Measurements from ENCODE around the gene TMEM63A.

Gene TMEM63A

GRCh38 chr1:225855503-225856300, 26.5 kb downstream of the TMEM63A start:
- ChIA-PET CTCF (interaction anchor here (1.2 kb wide), 1 partner anchor 43 kb away, joined by 3 read pairs; no protein-coding TSS in a partner anchor), POLR2A (interaction anchor here (1.0 kb wide), 1 partner anchor 78 kb away, joined by 3 read pairs; no protein-coding TSS in a partner anchor)
- DNase-seq (ENCODE audit: extremely low spot score): no peak
- TF ChIP-seq L3MBTL2 (conservative IDR thresholded peaks at IDR 0.05) (no peak), ARNT (IDR thresholded peaks at IDR 0.05) (no peak), FOXK2 (IDR thresholded peaks at IDR 0.05) (no peak), SUZ12 (IDR thresholded peaks at IDR 0.05) (no peak), PKNOX1 (IDR thresholded peaks at IDR 0.05) (no peak), TARDBP (IDR thresholded peaks at IDR 0.05) (no peak), FOXA1 (IDR thresholded peaks at IDR 0.05) (no peak), LEF1 (IDR thresholded peaks at IDR 0.05; ENCODE audit: borderline replicate concordance) (no peak), BHLHE40 (IDR thresholded peaks at IDR 0.05; ENCODE audit: borderline replicate concordance) (no peak), ZNF384 (IDR thresholded peaks at IDR 0.05) (no peak)

GRCh38 chr1:225853441-225853840, 28.7 kb downstream of the TMEM63A start:
- POLR2A ChIA-PET: no interaction called here
- DNase-seq (ENCODE audit: extremely low spot score): no peak
- no peak for TF ChIP-seq HDGF (IDR thresholded peaks at IDR 0.05; ENCODE audit: borderline replicate concordance)
- no peak for TF ChIP-seq FOXK2 (IDR thresholded peaks at IDR 0.05)
- no peak for TF ChIP-seq SP1 (IDR thresholded peaks at IDR 0.05)
- no peak for TF ChIP-seq ARNT (IDR thresholded peaks at IDR 0.05)
- no peak for TF ChIP-seq SUZ12 (IDR thresholded peaks at IDR 0.05)
- no peak for TF ChIP-seq TARDBP (IDR thresholded peaks at IDR 0.05)
- TF ChIP-seq PKNOX1 (IDR thresholded peaks at IDR 0.05): no peak
- TF ChIP-seq BHLHE40 (IDR thresholded peaks at IDR 0.05; ENCODE audit: borderline replicate concordance): no peak
- no peak for TF ChIP-seq ELF4 (IDR thresholded peaks at IDR 0.05)
- TF ChIP-seq FOXA1 (IDR thresholded peaks at IDR 0.05): no peak
- CTCF ChIA-PET: interaction anchor here (0.6 kb wide), 1 partner anchor 120 kb away, joined by 3 read pairs; no protein-coding TSS in a partner anchor

GRCh38 chr1:225852413-225853124, 29.6 kb downstream of the TMEM63A start:
- POLR2A ChIA-PET: interaction anchor here (1.0 to 1.3 kb wide), 2 partner anchors 30 to 75 kb away, joined by 3 read pairs; partner anchors contain the start of genes SRP9 and TMEM63A
- no peak for DNase-seq (ENCODE audit: extremely low spot score)
- TF ChIP-seq BHLHE40 (IDR thresholded peaks at IDR 0.05; ENCODE audit: borderline replicate concordance) (no peak), FOXA1 (IDR thresholded peaks at IDR 0.05) (no peak), HDGF (IDR thresholded peaks at IDR 0.05; ENCODE audit: borderline replicate concordance) (no peak), L3MBTL2 (conservative IDR thresholded peaks at IDR 0.05) (no peak), PKNOX1 (IDR thresholded peaks at IDR 0.05) (no peak), LEF1 (IDR thresholded peaks at IDR 0.05; ENCODE audit: borderline replicate concordance) (no peak), FOXK2 (IDR thresholded peaks at IDR 0.05) (no peak), FOXM1 (IDR thresholded peaks at IDR 0.05; ENCODE audit: borderline replicate concordance) (no peak), SP1 (IDR thresholded peaks at IDR 0.05) (no peak), CTBP1 (IDR thresholded peaks at IDR 0.05; ENCODE audit: borderline replicate concordance) (no peak), SUZ12 (IDR thresholded peaks at IDR 0.05) (no peak), ZNF384 (IDR thresholded peaks at IDR 0.05) (no peak), ARNT (IDR thresholded peaks at IDR 0.05) (no peak)
- CTCF ChIA-PET: no interaction called here

- ChIA-PET POLR2A (interaction anchor here (1.0 to 1.3 kb wide), 2 partner anchors 31 to 74 kb away, joined by 3 read pairs; partner anchors contain the start of genes SRP9 and TMEM63A), CTCF (no interaction called here)
- no peak for DNase-seq (ENCODE audit: extremely low spot score)
- no peak for TF ChIP-seq FOXM1 (IDR thresholded peaks at IDR 0.05; ENCODE audit: borderline replicate concordance)
- TF ChIP-seq ELF4 (IDR thresholded peaks at IDR 0.05): no peak
- no peak for TF ChIP-seq SP1 (IDR thresholded peaks at IDR 0.05)
- no peak for TF ChIP-seq FOXK2 (IDR thresholded peaks at IDR 0.05)
- no peak for TF ChIP-seq LEF1 (IDR thresholded peaks at IDR 0.05; ENCODE audit: borderline replicate concordance)
- TF ChIP-seq PKNOX1 (IDR thresholded peaks at IDR 0.05): no peak
- TF ChIP-seq HDGF (IDR thresholded peaks at IDR 0.05; ENCODE audit: borderline replicate concordance): no peak
- TF ChIP-seq NFRKB (IDR thresholded peaks at IDR 0.05): no peak
- TF ChIP-seq L3MBTL2 (conservative IDR thresholded peaks at IDR 0.05): no peak
- TF ChIP-seq FOXA1 (IDR thresholded peaks at IDR 0.05): no peak
- TF ChIP-seq TARDBP (IDR thresholded peaks at IDR 0.05): no peak
These were observed 30.4 kb downstream of the TMEM63A start for GRCh38 chr1:225851805-225852204.

- POLR2A ChIA-PET: interaction anchor here (1.3 kb wide), 1 partner anchor 74 kb away, joined by 3 read pairs; the partner anchor contains the start of gene PYCR2
- CTCF ChIA-PET: interaction anchor here (0.7 kb wide), 1 partner anchor 111 kb away, joined by 3 read pairs; no protein-coding TSS in a partner anchor
- DNase-seq (ENCODE audit: extremely low spot score): no peak
- TF ChIP-seq HDGF (IDR thresholded peaks at IDR 0.05; ENCODE audit: borderline replicate concordance): no peak
- no peak for TF ChIP-seq ARNT (IDR thresholded peaks at IDR 0.05)
- TF ChIP-seq PKNOX1 (IDR thresholded peaks at IDR 0.05): no peak
- no peak for TF ChIP-seq SUZ12 (IDR thresholded peaks at IDR 0.05)
- TF ChIP-seq NFRKB (IDR thresholded peaks at IDR 0.05): no peak
- no peak for TF ChIP-seq BHLHE40 (IDR thresholded peaks at IDR 0.05; ENCODE audit: borderline replicate concordance)
- no peak for TF ChIP-seq FOXA1 (IDR thresholded peaks at IDR 0.05)
- TF ChIP-seq LEF1 (IDR thresholded peaks at IDR 0.05; ENCODE audit: borderline replicate concordance): no peak
- TF ChIP-seq ELF4 (IDR thresholded peaks at IDR 0.05): no peak
- TF ChIP-seq L3MBTL2 (conservative IDR thresholded peaks at IDR 0.05): no peak
- no peak for TF ChIP-seq FOXM1 (IDR thresholded peaks at IDR 0.05; ENCODE audit: borderline replicate concordance)
- TF ChIP-seq ZNF384 (IDR thresholded peaks at IDR 0.05): no peak
- no peak for TF ChIP-seq SP1 (IDR thresholded peaks at IDR 0.05)
- TF ChIP-seq FOXK2 (IDR thresholded peaks at IDR 0.05): no peak
These were observed 31.8 kb downstream of the TMEM63A start for GRCh38 chr1:225850370-225850769.

Data from HEK293T (cell line).